GM21390 (cell line): ENCODE data around the gene YWHAG.
A peak's percentile ranks its signal among the peaks of the same experiment; 100 is the strongest.
"Not testable (repeated sequence)": the region's sequence is repeated elsewhere in the genome, so short reads cannot be mapped to it uniquely, and the experiment has no call there.

Source experiments
- ATAC-seq: cut with Tn5 transposase; IDR thresholded peaks from one replicate; pipeline ENCODE4 v1.9.1; 2021; ENCODE audit not compliant: unreplicated experiment

YWHAG gene

DNA sequence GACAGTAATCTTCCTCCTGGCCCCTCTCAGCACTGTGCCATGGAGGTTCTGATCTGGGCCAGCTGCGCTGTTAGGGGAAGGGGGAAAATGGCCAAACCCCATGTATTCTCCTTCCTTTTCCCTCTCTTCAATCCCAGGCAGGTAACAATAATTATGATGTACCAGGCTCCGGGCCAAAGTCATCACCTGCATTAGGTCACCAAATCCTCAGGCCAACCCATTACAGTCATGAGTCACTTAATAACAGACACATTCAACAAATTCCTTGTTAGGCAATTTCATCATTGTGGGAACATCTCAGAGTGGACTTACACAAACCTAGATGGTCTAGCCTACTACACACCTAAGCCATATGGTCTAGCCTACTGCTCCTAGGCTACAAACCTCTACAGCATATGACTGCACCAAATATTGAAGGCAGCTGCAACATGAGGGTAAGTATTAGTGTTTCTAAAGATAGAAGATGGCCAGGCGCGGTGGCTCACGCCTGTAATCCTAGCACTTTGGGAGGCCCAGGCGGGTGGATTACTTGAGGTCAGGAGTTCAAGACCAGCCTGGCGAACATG is 58.5 kb downstream of the YWHAG start:
- ATAC-seq = no peak

- no peak for ATAC-seq
These were observed 61.7 kb downstream of the YWHAG start for GRCh38 chr7:76296743-76297740.

- no peak for ATAC-seq
These were observed 64.3 kb downstream of the YWHAG start for GRCh38 chr7:76294344-76295024.

DNA sequence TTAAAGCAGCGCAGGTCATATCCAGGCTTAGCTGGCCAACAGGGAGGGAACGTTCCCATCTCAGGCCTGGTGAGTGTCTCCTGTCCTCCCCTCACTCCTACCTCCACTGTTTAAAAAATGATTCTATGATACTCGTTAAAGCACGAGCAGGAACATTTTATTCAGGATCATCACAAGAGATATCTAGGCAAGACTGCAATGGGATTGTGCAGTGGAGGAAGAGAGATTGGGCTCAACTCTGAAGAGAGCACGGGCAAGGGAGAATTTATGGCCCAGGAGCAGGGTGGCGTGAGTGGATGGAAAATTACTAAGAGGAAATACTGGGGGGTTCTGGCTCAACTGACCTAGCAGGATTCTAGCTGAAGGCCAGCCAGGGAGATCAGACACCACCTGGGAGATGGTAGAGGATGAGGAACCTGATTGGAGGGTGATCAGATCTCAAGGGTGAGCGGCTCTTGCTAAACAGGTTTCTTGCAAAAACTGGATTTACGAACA is 65.3 kb downstream of the YWHAG start:
- no peak for ATAC-seq

DNA sequence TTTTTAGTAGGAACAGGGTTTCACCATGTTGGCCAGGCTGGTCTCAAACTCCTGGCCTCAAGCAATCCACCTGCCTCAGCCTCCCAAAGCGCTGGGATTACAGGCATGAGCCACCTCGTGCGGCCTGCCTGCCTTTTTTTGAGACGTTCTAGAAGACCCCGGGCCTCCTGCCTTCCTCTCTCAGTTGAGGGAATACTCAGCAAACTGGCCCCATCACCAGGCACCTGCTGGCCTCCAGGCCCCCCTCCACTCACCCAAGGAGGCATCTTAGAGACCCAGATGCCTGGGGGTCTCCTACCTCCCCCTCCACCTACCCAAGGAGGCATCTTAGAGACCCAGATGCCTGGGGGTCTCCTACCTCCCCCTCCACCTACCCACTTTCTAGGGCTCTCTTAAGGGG is 65.9 kb downstream of the YWHAG start:
- not testable (repeated sequence) for ATAC-seq

- ATAC-seq = no peak
These were observed 66.6 kb downstream of the YWHAG start for GRCh38 chr7:76292213-76292573.

- peak; percentile 86 for ATAC-seq
These were observed 67.2 kb downstream of the YWHAG start for GRCh38 chr7:76291351-76292212.

- not testable (repeated sequence) for ATAC-seq
These were observed 67.9 kb downstream of the YWHAG start for GRCh38 chr7:76290847-76291350.

- no peak for ATAC-seq
These were observed 71.9 kb downstream of the YWHAG start for GRCh38 chr7:76286842-76287403.

GRCh38 chr7:76285604-76286374 is 73.0 kb downstream of the YWHAG start:
- no peak for ATAC-seq

GRCh38 chr7:76283254-76284159 is 75.3 kb downstream of the YWHAG start:
- ATAC-seq = no peak

DNA sequence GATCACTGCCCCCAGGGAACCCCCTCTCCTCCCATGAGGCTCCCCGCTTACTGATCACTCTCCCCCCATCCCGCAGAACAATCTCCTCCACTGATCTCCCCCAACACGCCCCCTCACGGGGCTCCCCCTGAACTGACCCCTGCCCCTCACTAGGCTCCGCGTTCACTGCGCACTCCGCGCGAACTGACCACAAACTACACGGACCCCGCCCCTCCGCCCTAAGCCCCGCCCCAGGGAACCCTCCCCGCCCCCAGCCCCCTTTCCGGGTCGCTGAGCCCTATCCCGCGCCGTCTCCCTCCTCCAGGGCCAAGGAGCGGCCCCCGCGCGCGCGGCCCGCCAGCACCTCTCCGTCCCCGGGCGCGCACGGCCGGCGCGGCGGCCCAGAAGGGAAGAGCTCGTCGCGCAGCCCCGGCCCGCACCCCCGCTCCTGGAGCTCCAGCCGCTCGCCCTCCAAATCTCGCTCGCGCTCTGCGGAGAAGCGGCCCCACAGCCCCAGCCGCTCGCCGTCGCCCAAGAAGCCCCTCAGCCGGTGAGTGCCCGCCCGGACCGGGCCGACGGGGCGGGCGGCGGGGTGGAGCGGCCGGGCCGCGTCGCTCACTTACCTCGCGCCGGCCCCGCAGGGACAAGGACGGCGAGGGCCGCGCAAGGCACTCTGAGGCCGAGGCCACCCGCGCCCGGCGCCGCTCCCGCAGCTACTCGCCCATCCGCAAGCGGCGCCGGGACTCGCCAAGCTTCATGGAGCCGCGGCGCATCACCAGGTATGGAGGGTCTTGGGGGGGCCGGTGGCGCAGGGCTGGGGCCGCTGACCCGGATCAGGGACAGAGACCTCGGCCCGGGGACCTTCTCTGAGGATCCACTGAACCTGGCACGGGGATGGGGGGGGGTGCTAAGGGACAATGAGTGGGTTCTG is 76.2 kb downstream of the YWHAG start:
- ATAC-seq = no peak

DNA sequence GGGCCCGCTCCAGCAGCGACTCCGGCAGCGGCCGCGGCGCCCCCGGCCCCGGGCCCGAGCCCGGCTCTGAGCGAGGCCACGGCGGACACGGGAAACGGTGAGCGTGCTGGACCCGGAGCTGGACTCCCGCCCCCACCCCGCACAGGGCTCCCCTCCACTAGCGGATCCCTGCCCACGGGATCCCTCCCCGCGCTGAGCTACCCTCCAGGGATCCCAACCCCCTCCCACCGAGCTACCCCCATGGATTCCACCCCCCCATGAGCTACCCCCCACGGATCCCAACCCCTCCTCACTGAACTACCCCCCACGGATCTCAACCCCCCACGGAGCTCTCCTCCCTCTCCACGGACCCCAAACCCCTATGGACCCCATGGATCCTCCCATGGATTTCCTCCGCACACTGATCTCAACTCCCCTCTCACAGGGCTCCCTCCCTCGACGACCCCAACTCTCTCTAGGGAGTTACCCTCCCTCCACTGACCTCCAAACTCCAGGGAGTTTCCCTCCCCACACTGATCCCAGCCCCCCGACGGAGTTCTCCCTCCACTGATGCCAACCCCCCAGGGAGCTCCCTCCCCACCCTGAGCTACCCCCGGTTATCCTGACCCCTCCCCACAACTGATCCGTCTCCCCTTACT is 77.0 kb downstream of the YWHAG start:
- ATAC-seq = no peak

DNA sequence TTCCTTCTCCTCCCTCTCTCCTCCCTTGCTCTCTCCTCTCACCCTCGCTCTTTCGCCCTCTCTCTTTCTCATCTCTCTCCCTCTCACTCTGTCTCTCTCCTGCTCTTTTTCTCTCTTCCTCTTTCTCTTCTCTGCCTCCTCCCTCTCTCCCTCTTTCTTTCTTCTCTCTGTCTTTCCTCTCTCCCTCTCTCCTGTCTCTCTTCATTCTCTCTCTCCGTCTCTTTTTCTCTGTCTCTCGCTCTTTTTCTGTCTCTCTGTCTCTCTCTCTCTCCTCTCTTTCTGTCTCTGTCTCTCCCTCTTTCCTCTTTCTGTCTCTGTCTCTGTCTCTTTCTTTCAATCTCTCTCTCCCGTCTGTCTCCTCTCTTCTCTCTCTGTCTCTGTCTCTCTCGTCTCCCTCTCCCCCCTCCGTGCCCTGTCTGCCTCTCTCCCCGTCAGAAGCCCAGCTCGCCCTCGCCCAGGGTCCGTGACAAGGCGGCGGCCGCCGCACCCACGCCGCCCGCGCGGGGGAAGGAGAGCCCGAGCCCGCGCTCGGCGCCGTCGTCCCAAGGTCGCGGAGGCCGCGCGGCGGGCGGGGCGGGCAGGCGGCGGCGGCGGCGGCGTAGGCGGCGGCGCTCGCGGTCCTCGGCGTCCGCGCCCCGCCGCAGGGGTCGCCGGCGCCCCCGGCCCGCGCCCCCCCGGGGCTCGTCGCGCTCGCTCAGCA is 77.6 kb downstream of the YWHAG start:
- no peak for ATAC-seq

GRCh38 chr7:76280408-76280807 is 78.4 kb downstream of the YWHAG start:
- no peak for ATAC-seq

- no peak for ATAC-seq
These were observed 80.3 kb downstream of the YWHAG start for GRCh38 chr7:76278540-76278939.
